GM12878 (cell line): Measurements from ENCODE around the gene UBE2I. TPM values are rescaled to one million over a fixed set of nuclear protein-coding genes. Genes with fewer than 3 reads are reported as not detected.
"Not testable (repeated sequence)": the region's sequence is repeated elsewhere in the genome, so short reads cannot be mapped to it uniquely, and the experiment has no call there.

Source experiments
- ATAC-seq: fragments of 200-7000 bp; cut with Tn5 transposase; 3 replicates; pipeline ENCODE4 v1.9.1; 2020; ENCODE audit warnings: mild to moderate bottlenecking, moderate library complexity
- BruUV-seq: library from RNA; stranded (reverse); fragments of 400-500 nt; replicated peaks from 2 replicates; lab custom pipeline; 2021; lab: Mats Ljungman, UMichigan
- CTCF ChIA-PET: fragments of 300-600 bp; sonication (Branson Sonifier 250); formaldehyde crosslinking; extraction: SDS; loops from one replicate; lab custom pipeline; 2021; ENCODE audit warnings: inconsistent platforms; lab: Yijun Ruan, JAX
- POLR2A ChIA-PET: fragments of 350-600 bp; formaldehyde crosslinking; extraction: SDS; loops from one replicate; lab custom pipeline; 2021; ENCODE audit warnings: inconsistent platforms; lab: Charles Lee
- RAD21 ChIA-PET: fragments of 300-600 bp; sonication (Branson Sonifier 250); formaldehyde crosslinking; loops from one replicate; lab custom pipeline; 2023; ENCODE audit warnings: antibody characterized with exemption; ENCODE audit not compliant: unreplicated experiment; lab: Charles Lee
- SMC1A ChIA-PET: fragments of 300-600 bp; sonication (Branson Sonifier 250); formaldehyde crosslinking; loops from one replicate; lab custom pipeline; 2023; ENCODE audit not compliant: unreplicated experiment, uncharacterized antibody; lab: Charles Lee
- DNase-seq: peaks from one replicate; pipeline ENCODE4 v3.0.0-alpha.2; 2011; ENCODE audit warnings: low read depth, low spot score
- FAIRE-seq: peaks from 3 replicates; lab custom pipeline; 2011; peaks lifted over from hg19 to GRCh38; lab: Jason Lieb, UNC
- H2AFZ ChIP-seq: 2 replicates; pipeline ENCODE4 v1.6.0; 2011; ENCODE audit warnings: low read depth, low read length, control low read depth; ENCODE audit not compliant: control insufficient read depth
- H3K27ac ChIP-seq: 2 replicates; pipeline ENCODE4 v1.5.1; 2011; ENCODE audit warnings: control low read depth; ENCODE audit not compliant: control insufficient read depth, insufficient read depth
- H3K27me3 ChIP-seq, 2 experiments: replicated peaks in 1 of 2; 2 replicates each; pipeline versions ENCODE4 v1.6.0 to v1.6.1; 2011; ENCODE audit warnings: low read length in 1 of 2; ENCODE audit not compliant: control insufficient read depth in 2 of 2, insufficient read depth in 2 of 2
- H3K36me3 ChIP-seq, 2 experiments: 2 replicates each; pipeline ENCODE4 v1.5.1; 2011; ENCODE audit warnings: low read length in 1 of 2; ENCODE audit not compliant: control insufficient read depth in 2 of 2, insufficient read depth in 2 of 2
- H3K4me1 ChIP-seq: 2 replicates; pipeline ENCODE4 v1.6.1; 2011; ENCODE audit warnings: mild to moderate bottlenecking, low read length, moderate library complexity, mixed read lengths; ENCODE audit not compliant: control insufficient read depth, insufficient read depth
- H3K4me2 ChIP-seq: 2 replicates; pipeline ENCODE4 v1.6.0; 2011; ENCODE audit warnings: control low read depth; ENCODE audit not compliant: control insufficient read depth, insufficient read depth
- H3K4me3 ChIP-seq: fragments of 200-600 bp; sonication (generic); 2 replicates; pipeline ENCODE4 v1.5.1; 2016
- H3K79me2 ChIP-seq: 2 replicates; pipeline ENCODE4 v1.6.0; 2011; ENCODE audit warnings: low read length; ENCODE audit not compliant: control insufficient read depth, insufficient read depth
- H3K9ac ChIP-seq: 2 replicates; pipeline ENCODE4 v1.8.0; 2011; ENCODE audit warnings: low read length, control low read depth, mixed read lengths; ENCODE audit not compliant: control insufficient read depth, insufficient read depth
- H3K9me3 ChIP-seq: replicated peaks from 3 replicates; pipeline ENCODE4 v1.5.1; 2011; ENCODE audit warnings: mild to moderate bottlenecking, low read length; ENCODE audit not compliant: control insufficient read depth, insufficient read depth
- H4K20me1 ChIP-seq: 2 replicates; pipeline ENCODE4 v1.6.0; 2011; ENCODE audit not compliant: control insufficient read depth, insufficient read depth
- WGBS: methylation state at CpG from one replicate; pipeline ENCODE4 v1.1.6; 2016; ENCODE audit warnings: low lambda C conversion rate; ENCODE audit not compliant: insufficient replicate concordance, insufficient coverage; ENCODE audit errors: missing lambda C conversion rate; 5-methylcytosine and 5-hydroxymethylcytosine counted together
- in situ Hi-C: fragments of 300-500 bp; cut with MboI; formaldehyde crosslinking; loops from 9 replicates; pipeline ENCODE4 v1.14.3; 2018; ENCODE audit warnings: mixed read lengths
- intact Hi-C: fragments of 100-400 bp; cut with micrococcal nuclease; formaldehyde crosslinking; loops from one replicate; pipeline ENCODE4 v1.14.2; 2022; ENCODE audit not compliant: unreplicated experiment
- polyA plus RNA-seq, 11 experiments: library from polyadenylated mRNA; depleted of rRNA in 4 of 11; unstranded in 6 of 11; stranded (reverse) in 5 of 11; fragments of >200 nt; fragmentation: Nextera tagmentation in 4 of 11; fragmentation: Illumina TruSeq in 1 of 11; extraction: Ambion mirVana in 4 of 11; extraction: Trizol in 1 of 11; gene quantifications; 1 replicate in 1 of 11; 2 replicates in 10 of 11; pipeline versions ENCODE4 v1.2.1 to v1.2.3, GENCODE V29; 2011 to 2016; ENCODE audit warnings: inconsistent platforms in 2 of 11, missing spikeins in 2 of 11, low read depth in 1 of 11
- total RNA-seq, 4 experiments: library from RNA; depleted of rRNA in 3 of 4; stranded (reverse); fragments of >200 nt in 3 of 4; fragmentation: Illumina TruSeq in 1 of 4; extraction: Trizol in 1 of 4; gene quantifications; 2 replicates each; pipeline versions ENCODE4 v1.2.1 to v1.2.3, GENCODE V29; 2013 to 2021

The UBE2I gene
- total and polyA plus RNA-seq, 10 of the 15 experiments (the other 5 are each of a cell fraction or from before 2014, with no cell fraction given) = 47.5 to 243 (median 194) TPM

DNA sequence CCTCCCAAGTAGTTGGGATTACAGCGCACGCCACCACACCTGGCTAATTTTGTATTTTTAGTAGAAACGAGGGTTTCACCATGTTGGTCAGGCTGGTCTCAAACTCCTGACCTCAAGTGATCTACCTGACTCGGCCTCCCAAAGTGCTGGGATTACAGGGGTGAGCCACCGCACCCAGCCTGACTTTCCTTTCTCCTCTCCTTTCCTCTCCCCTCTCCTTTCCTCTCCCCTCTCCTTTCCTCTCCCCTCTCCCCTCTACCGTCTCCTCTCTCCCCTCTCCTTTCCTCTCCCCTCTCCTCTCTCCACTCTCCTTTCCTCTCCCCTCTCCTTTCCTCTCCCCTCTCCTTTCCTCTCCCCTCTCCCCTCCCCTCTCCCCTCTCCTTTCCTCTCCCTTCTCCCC lies 17.2 kb upstream of the UBE2I start:
- H3K36me3 ChIP-seq, H3K79me2 ChIP-seq, RAD21 ChIA-PET, H3K4me1 ChIP-seq, H3K27ac ChIP-seq, H3K4me3 ChIP-seq, BruUV-seq, CTCF ChIA-PET, H3K27me3 ChIP-seq, DNase-seq, H3K4me2 ChIP-seq, H2AFZ ChIP-seq, FAIRE-seq, H3K9ac ChIP-seq, ATAC-seq, H3K9me3 ChIP-seq, POLR2A ChIA-PET, H4K20me1 ChIP-seq, intact Hi-C loops, in situ Hi-C loops, SMC1A ChIA-PET: not testable (repeated sequence)
- WGBS = 39% methylated on average over 6 of the region's 6 CpGs

DNA sequence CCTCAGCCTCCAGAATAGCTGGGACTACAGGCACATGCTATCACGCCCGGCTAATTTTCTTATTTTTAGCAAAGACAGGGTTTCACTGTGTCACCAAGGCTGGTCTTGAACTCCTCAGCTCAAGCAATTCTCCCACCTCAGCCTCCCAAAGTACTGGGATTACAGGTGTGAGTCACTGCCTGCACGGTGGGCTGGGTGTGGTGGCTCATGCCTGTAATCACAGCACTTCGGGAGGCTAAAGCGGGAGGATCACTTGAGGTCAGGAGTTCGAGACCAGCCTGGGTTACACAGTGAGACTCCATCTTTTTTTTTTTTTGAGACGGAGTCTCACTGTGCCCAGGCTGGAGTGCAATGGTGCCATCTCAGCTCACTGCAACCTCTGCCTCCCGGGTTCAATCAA lies 16.6 kb upstream of the UBE2I start:
- H3K36me3 ChIP-seq, SMC1A ChIA-PET, H4K20me1 ChIP-seq, H3K4me3 ChIP-seq, H3K9me3 ChIP-seq, H3K4me2 ChIP-seq, H2AFZ ChIP-seq, intact Hi-C loops, in situ Hi-C loops, H3K4me1 ChIP-seq, POLR2A ChIA-PET, RAD21 ChIA-PET, DNase-seq, H3K27ac ChIP-seq, CTCF ChIA-PET, H3K27me3 ChIP-seq, H3K79me2 ChIP-seq, ATAC-seq, FAIRE-seq, H3K9ac ChIP-seq, BruUV-seq: not testable (repeated sequence)
- 3% methylated on average over 7 of the region's 8 CpGs for WGBS
